ENCODE data around the gene SVIL. TPM values are rescaled to one million over a fixed set of nuclear protein-coding genes. Genes with fewer than 3 reads are reported as not detected.

SVIL gene
- polyA plus RNA-seq, 1 donor (not counting 4 experiments of a cell fraction or from before 2014, with no cell fraction given), result 16.2 TPM

DNA sequence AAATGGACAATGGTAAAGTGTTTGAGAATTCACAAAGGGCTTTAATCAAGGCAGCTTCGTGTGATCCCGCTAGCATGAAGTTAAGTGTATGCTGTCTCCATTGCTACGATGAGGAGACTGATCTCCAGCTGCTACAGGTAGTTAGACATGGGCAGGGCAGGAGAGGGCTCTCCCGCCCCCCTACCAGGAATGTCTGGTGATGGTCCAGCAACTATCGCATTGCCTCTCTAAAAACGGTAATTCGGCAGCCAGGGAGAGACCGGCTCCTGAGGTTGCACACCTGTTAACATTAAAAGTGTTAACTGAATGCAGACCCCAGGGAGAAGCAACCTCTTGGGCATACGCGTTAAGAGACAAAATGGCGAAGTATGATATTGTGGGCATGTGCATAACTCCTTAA lies 37.9 kb downstream of the SVIL start:
- H3K4me1 ChIP-seq (ENCODE audit: control insufficient read depth, extremely low read depth, insufficient read depth, low read length), result peaks cover 23% of the 10 kb centered on the region

DNA sequence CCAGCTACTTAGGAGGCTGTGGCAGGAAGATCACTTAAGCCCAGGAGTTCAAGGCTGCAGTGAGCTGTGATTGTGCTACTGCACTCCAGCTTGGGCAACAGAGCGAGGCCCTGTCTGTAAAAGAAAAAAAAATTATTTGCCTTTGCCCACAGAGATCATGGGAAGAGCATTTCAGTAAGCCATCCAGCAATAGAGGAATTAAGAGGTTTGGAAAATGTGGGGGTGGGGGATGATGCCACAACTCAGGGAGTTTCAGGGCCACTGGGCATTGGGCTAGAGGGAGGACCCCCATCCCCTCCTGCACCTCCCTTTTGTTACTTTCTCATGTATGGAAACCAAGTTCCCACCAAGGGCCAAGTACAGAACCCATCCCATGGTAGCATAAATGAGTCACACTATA lies 38.4 kb downstream of the SVIL start:
- H3K4me2 ChIP-seq (ENCODE audit: control insufficient read depth, extremely low read depth, insufficient read depth, low read depth, low read length), result no peak overlapping the region
- TF ChIP-seq, protein P1, sequence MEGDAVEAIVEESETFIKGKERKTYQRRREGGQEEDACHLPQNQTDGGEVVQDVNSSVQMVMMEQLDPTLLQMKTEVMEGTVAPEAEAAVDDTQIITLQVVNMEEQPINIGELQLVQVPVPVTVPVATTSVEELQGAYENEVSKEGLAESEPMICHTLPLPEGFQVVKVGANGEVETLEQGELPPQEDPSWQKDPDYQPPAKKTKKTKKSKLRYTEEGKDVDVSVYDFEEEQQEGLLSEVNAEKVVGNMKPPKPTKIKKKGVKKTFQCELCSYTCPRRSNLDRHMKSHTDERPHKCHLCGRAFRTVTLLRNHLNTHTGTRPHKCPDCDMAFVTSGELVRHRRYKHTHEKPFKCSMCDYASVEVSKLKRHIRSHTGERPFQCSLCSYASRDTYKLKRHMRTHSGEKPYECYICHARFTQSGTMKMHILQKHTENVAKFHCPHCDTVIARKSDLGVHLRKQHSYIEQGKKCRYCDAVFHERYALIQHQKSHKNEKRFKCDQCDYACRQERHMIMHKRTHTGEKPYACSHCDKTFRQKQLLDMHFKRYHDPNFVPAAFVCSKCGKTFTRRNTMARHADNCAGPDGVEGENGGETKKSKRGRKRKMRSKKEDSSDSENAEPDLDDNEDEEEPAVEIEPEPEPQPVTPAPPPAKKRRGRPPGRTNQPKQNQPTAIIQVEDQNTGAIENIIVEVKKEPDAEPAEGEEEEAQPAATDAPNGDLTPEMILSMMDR (optimal IDR thresholded peaks at IDR 0.05 in 1 of 3, IDR thresholded peaks at IDR 0.05 in 1 of 3, conservative IDR thresholded peaks at IDR 0.05 in 1 of 3; ENCODE audit: extremely low read depth in 1 of 3, insufficient read depth in 2 of 3, low read length in 3 of 3), result no peak
- no peak for TF ChIP-seq EZH2 (IDR thresholded peaks at IDR 0.05; ENCODE audit: low read length)
- no peak overlapping the region for H3K27ac ChIP-seq (ENCODE audit: control insufficient read depth, insufficient read depth, low read length)
- H3K4me3 ChIP-seq (ENCODE audit: control insufficient read depth in 2 of 3, extremely low read depth in 1 of 3, insufficient read depth in 2 of 3, low read depth in 1 of 3, low read length in 3 of 3), result no peak overlapping the region
- DNase-seq (ENCODE audit: low read depth, low spot score) (no peak), FAIRE-seq (no peak)
- H3K36me3 ChIP-seq (ENCODE audit: control insufficient read depth in 2 of 2, extremely low read depth in 1 of 2, insufficient read depth in 2 of 2, low read length in 2 of 2), result peaks cover 0 to 4% of the 10 kb centered on the region in 2 experiments
- no peaks in the 10 kb centered on the region for H3K9me3 ChIP-seq (ENCODE audit: control insufficient read depth, low read depth, low read length)
- H3K27me3 ChIP-seq (ENCODE audit: control insufficient read depth, extremely low read depth, insufficient read depth, low read length), result no peaks in the 10 kb centered on the region
- peaks cover 7% of the 10 kb centered on the region for H3K79me2 ChIP-seq (ENCODE audit: control insufficient read depth, insufficient read depth, low read length)
- H4K20me1 ChIP-seq (ENCODE audit: control insufficient read depth, extremely low read depth, insufficient read depth, low read length), result no peaks in the 10 kb centered on the region
- no peaks in the 10 kb centered on the region for H3K9me1 ChIP-seq (ENCODE audit: control insufficient read depth, extremely low read depth, insufficient read depth, low read length)
- dilution Hi-C loops (cut with MboI; ENCODE audit: extremely low pct_ligation_motif_present, low sequenced_read_pairs), result no loop called here
- no peak overlapping the region for H2AFZ ChIP-seq (ENCODE audit: control insufficient read depth, low read length)
- H3K4me1 ChIP-seq (ENCODE audit: control insufficient read depth, extremely low read depth, insufficient read depth, low read length), result peaks cover 23% of the 10 kb centered on the region
- H3K9ac ChIP-seq (ENCODE audit: control insufficient read depth, extremely low read depth, insufficient read depth, low read length), result no peak overlapping the region

More for the DNA sequence above, 37.9 kb downstream of the SVIL start:
- H3K4me2 ChIP-seq (ENCODE audit: control insufficient read depth, extremely low read depth, insufficient read depth, low read depth, low read length), result no peak overlapping the region
- no peak overlapping the region for H3K27ac ChIP-seq (ENCODE audit: control insufficient read depth, insufficient read depth, low read length)
- no peak overlapping the region for H3K9ac ChIP-seq (ENCODE audit: control insufficient read depth, extremely low read depth, insufficient read depth, low read length)
- H3K4me3 ChIP-seq (ENCODE audit: control insufficient read depth in 2 of 3, extremely low read depth in 1 of 3, insufficient read depth in 2 of 3, low read depth in 1 of 3, low read length in 3 of 3), result no peak overlapping the region
- no peak for FAIRE-seq
- no peaks in the 10 kb centered on the region for H3K27me3 ChIP-seq (ENCODE audit: control insufficient read depth, extremely low read depth, insufficient read depth, low read length)
- peaks cover 0 to 4% of the 10 kb centered on the region in 2 experiments for H3K36me3 ChIP-seq (ENCODE audit: control insufficient read depth in 2 of 2, extremely low read depth in 1 of 2, insufficient read depth in 2 of 2, low read length in 2 of 2)
- H2AFZ ChIP-seq (ENCODE audit: control insufficient read depth, low read length), result no peak overlapping the region
- no peak for DNase-seq (ENCODE audit: low read depth, low spot score)
- no peaks in the 10 kb centered on the region for H3K9me1 ChIP-seq (ENCODE audit: control insufficient read depth, extremely low read depth, insufficient read depth, low read length)
- TF ChIP-seq, protein P1 (optimal IDR thresholded peaks at IDR 0.05 in 1 of 3, IDR thresholded peaks at IDR 0.05 in 1 of 3, conservative IDR thresholded peaks at IDR 0.05 in 1 of 3; ENCODE audit: extremely low read depth in 1 of 3, insufficient read depth in 2 of 3, low read length in 3 of 3), result no peak
- TF ChIP-seq EZH2 (IDR thresholded peaks at IDR 0.05; ENCODE audit: low read length), result no peak
- dilution Hi-C loops (cut with MboI; ENCODE audit: extremely low pct_ligation_motif_present, low sequenced_read_pairs), result no loop called here
- H4K20me1 ChIP-seq (ENCODE audit: control insufficient read depth, extremely low read depth, insufficient read depth, low read length), result no peaks in the 10 kb centered on the region
- H3K9me3 ChIP-seq (ENCODE audit: control insufficient read depth, low read depth, low read length), result no peaks in the 10 kb centered on the region
- peaks cover 7% of the 10 kb centered on the region for H3K79me2 ChIP-seq (ENCODE audit: control insufficient read depth, insufficient read depth, low read length)

All from keratinocyte (primary cell).